Stimulated activated CD4-positive, alpha-beta T cell treated with anti-CD3 and anti-CD28 coated beads, Interleukin-15, amount 100 ng/mL, for 1 hour (primary cell): ENCODE data around the gene CYYR1.

Experiments
- DNase-seq, 2 donors: peaks; one replicate each; pipeline ENCODE4 v3.0.0-alpha.2; 2020; ENCODE audit warnings: low read depth in 1 of 2, low spot score in 1 of 2

CYYR1 gene

GRCh38 chr21:26572702-26573381, at the start of gene CYYR1:
Gene CYYR1 (minus strand): TSS chr21:26573286. CDS start chr21:26572940, 346 bp downstream.
- no peak for DNase-seq

- no peak for DNase-seq
These were observed 44.1 kb upstream of the CYYR1 start for GRCh38 chr21:26617176-26617575.

- no peak for DNase-seq
These were observed 41.2 kb upstream of the CYYR1 start for GRCh38 chr21:26614251-26614650.

GRCh38 chr21:26599261-26599660, 26.2 kb upstream of the CYYR1 start:
- no peak for DNase-seq

- DNase-seq = no peak
These were observed 24.9 kb upstream of the CYYR1 start for GRCh38 chr21:26597981-26598380.

GRCh38 chr21:26597031-26597430, 23.9 kb upstream of the CYYR1 start:
- no peak for DNase-seq

GRCh38 chr21:26595971-26596370, 22.9 kb upstream of the CYYR1 start:
- DNase-seq = no peak

- DNase-seq = no peak
These were observed 20.7 kb upstream of the CYYR1 start for GRCh38 chr21:26593800-26594199.

- DNase-seq = no peak
These were observed 18.5 kb upstream of the CYYR1 start for GRCh38 chr21:26591543-26591942.

GRCh38 chr21:26588446-26588845, 15.4 kb upstream of the CYYR1 start:
- DNase-seq = no peak

GRCh38 chr21:26587736-26588201, 14.7 kb upstream of the CYYR1 start:
- DNase-seq = no peak

- no peak for DNase-seq
These were observed 10.7 kb upstream of the CYYR1 start for GRCh38 chr21:26583769-26584168.

GRCh38 chr21:26581818-26582217, 8.7 kb upstream of the CYYR1 start:
- DNase-seq = no peak

- no peak for DNase-seq
These were observed 897 bp downstream of the CYYR1 start for GRCh38 chr21:26572076-26572701.

GRCh38 chr21:26570203-26570602, 2.9 kb downstream of the CYYR1 start:
- no peak for DNase-seq

GRCh38 chr21:26565546-26565945, 7.5 kb downstream of the CYYR1 start:
- DNase-seq = no peak

- no peak for DNase-seq
These were observed 8.0 kb downstream of the CYYR1 start for GRCh38 chr21:26565111-26565510.

- DNase-seq = no peak
These were observed 9.1 kb downstream of the CYYR1 start for GRCh38 chr21:26563856-26564503.

GRCh38 chr21:26560612-26561011, 12.5 kb downstream of the CYYR1 start:
- no peak for DNase-seq

GRCh38 chr21:26559099-26559498, 14.0 kb downstream of the CYYR1 start:
- DNase-seq = no peak

- DNase-seq = no peak
These were observed 16.0 kb downstream of the CYYR1 start for GRCh38 chr21:26557106-26557505.

GRCh38 chr21:26555540-26556146, 17.4 kb downstream of the CYYR1 start:
- no peak for DNase-seq
